Coronary artery (tissue), 2 donors: Measurements from ENCODE around the gene ALS2CL.

Source experiments
- DNase-seq: peaks from one replicate; pipeline ENCODE4 v3.0.0-alpha.2; 2017; ENCODE audit warnings: low spot score
- H3K27ac ChIP-seq, 2 donors: fragments of 200-600 bp; sonication (generic); one replicate each; pipeline ENCODE4 v1.5.1; 2016 to 2019
- H3K4me3 ChIP-seq: fragments of 200-600 bp; sonication (generic); 2 replicates; pipeline ENCODE4 v1.5.1; 2016; ENCODE audit warnings: mild to moderate bottlenecking, moderate library complexity
- CTCF ChIP-seq: fragments of 200-600 bp; sonication (generic); IDR thresholded peaks from one replicate; pipeline ENCODE4 v1.5.1; 2019; ENCODE audit warnings: antibody characterized with exemption

The ALS2CL gene

GRCh38 chr3:46624975-46625490 is 68.4 kb downstream of the ALS2CL start:
- Histone ChIP-seq H3K27ac (no peak overlapping the region), H3K4me3 (no peak overlapping the region)
- DNase-seq: no peak
- no peak for TF ChIP-seq CTCF

GRCh38 chr3:46624533-46624932 is 68.9 kb downstream of the ALS2CL start:
- DNase-seq: no peak
- H3K4me3 ChIP-seq: no peak overlapping the region
- no peak overlapping the region for H3K27ac ChIP-seq
- TF ChIP-seq CTCF: no peak

GRCh38 chr3:46619845-46620778 is 73.4 kb downstream of the ALS2CL start:
- no peak overlapping the region for H3K4me3 ChIP-seq
- DNase-seq: no peak
- no peak for TF ChIP-seq CTCF
- no peak overlapping the region for H3K27ac ChIP-seq
